Thoracic aorta (tissue), 2 donors: ENCODE data around the gene PLAAT2. TPM values are rescaled to one million over a fixed set of nuclear protein-coding genes. Genes with fewer than 3 reads are reported as not detected.
"Not testable (repeated sequence)": the region's sequence is repeated elsewhere in the genome, so short reads cannot be mapped to it uniquely, and the experiment has no call there.

ENCODE experiments used
- ATAC-seq: fragments of 150-250 bp; one replicate; pipeline ENCODE4 v1.8.0; 2017; ENCODE audit warnings: low read depth; ENCODE audit not compliant: insufficient number of reproducible peaks, low FRiP score
- DNase-seq: peaks from one replicate; pipeline ENCODE4 v3.0.0-alpha.2; 2020; ENCODE audit warnings: low spot score
- H3K27ac ChIP-seq, 2 donors: fragments of 200-600 bp; sonication (generic); 1 replicate in 1 of 2; 2 replicates in 1 of 2; pipeline ENCODE4 v1.5.1; 2016; ENCODE audit warnings: mild to moderate bottlenecking in 2 of 2, moderate library complexity in 2 of 2
- H3K27me3 ChIP-seq: fragments of 200-600 bp; sonication (generic); replicated peaks from 2 replicates; pipeline ENCODE4 v1.6.0; 2016; ENCODE audit warnings: mild to moderate bottlenecking; ENCODE audit not compliant: insufficient read depth
- H3K36me3 ChIP-seq: fragments of 200-600 bp; sonication (generic); one replicate; pipeline ENCODE4 v1.5.1; 2016
- H3K4me1 ChIP-seq, 2 donors: fragments of 200-600 bp; sonication (generic); 1 replicate in 1 of 2; 2 replicates in 1 of 2; pipeline versions ENCODE4 v1.5.1 to v1.6.0; 2016; ENCODE audit warnings: low read depth in 2 of 2, mild to moderate bottlenecking in 1 of 2; ENCODE audit not compliant: control insufficient read depth in 1 of 2
- H3K4me3 ChIP-seq: fragments of 200-600 bp; sonication (generic); 2 replicates; pipeline ENCODE4 v1.5.1; 2016; ENCODE audit warnings: mild to moderate bottlenecking
- H3K9me3 ChIP-seq: fragments of 200-600 bp; sonication (generic); 2 replicates; pipeline ENCODE4 v1.5.1; 2016
- total RNA-seq, 2 donors: library from RNA; depleted of rRNA; stranded (reverse); fragments of >200 nt; gene quantifications; one replicate each; pipeline versions ENCODE4 v1.1.0 to v1.2.3, GENCODE V29; 2016
- TF ChIP-seq, protein P1 (sequence below): fragments of 200-600 bp; sonication (generic); IDR thresholded peaks from one replicate; pipeline ENCODE4 v1.5.1; 2019; ENCODE audit warnings: antibody characterized with exemption

PLAAT2 gene
- total RNA-seq, 2 donors from 2014 or later, result not detected

DNA sequence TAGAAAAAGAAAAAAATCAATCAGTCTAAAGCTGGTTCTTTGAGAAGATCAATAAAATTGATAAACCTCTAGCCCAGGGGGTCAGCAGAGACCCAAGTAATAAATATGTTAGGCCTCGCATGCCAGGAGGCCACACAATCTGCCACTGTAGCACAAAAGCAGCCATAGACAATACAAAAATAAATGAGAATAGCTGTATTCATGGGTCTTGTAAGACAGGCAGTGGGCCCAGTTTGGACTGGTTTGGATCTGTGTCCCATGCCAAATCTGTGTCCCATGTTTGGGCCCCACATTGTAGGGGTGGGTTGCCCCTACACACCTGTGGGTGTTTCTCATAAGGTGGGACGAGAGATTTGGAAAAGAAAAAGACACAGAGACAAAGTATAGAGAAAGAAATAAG is 33.2 kb downstream of the PLAAT2 start:
- H3K27ac ChIP-seq, result no peak overlapping the region
- no peak for ATAC-seq
- TF ChIP-seq, protein P1, sequence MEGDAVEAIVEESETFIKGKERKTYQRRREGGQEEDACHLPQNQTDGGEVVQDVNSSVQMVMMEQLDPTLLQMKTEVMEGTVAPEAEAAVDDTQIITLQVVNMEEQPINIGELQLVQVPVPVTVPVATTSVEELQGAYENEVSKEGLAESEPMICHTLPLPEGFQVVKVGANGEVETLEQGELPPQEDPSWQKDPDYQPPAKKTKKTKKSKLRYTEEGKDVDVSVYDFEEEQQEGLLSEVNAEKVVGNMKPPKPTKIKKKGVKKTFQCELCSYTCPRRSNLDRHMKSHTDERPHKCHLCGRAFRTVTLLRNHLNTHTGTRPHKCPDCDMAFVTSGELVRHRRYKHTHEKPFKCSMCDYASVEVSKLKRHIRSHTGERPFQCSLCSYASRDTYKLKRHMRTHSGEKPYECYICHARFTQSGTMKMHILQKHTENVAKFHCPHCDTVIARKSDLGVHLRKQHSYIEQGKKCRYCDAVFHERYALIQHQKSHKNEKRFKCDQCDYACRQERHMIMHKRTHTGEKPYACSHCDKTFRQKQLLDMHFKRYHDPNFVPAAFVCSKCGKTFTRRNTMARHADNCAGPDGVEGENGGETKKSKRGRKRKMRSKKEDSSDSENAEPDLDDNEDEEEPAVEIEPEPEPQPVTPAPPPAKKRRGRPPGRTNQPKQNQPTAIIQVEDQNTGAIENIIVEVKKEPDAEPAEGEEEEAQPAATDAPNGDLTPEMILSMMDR, result no peak

GRCh38 chr11:63529373-63529772 is 33.8 kb downstream of the PLAAT2 start:
- not testable (repeated sequence) for H3K36me3 ChIP-seq, DNase-seq, H3K9me3 ChIP-seq, H3K27me3 ChIP-seq, H3K27ac ChIP-seq, H3K4me3 ChIP-seq, ATAC-seq
- H3K4me1 ChIP-seq, result peaks cover 11 to 15% of the 10 kb centered on the region in 2 donors

More for the DNA sequence above, 33.2 kb downstream of the PLAAT2 start:
- no peak overlapping the region for H3K4me3 ChIP-seq
- DNase-seq, result no peak
- peaks cover 11 to 16% of the 10 kb centered on the region in 2 donors for H3K4me1 ChIP-seq
- H3K9me3 ChIP-seq, result no peaks in the 10 kb centered on the region
- H3K36me3 ChIP-seq, result no peaks in the 10 kb centered on the region
- H3K27me3 ChIP-seq, result no peaks in the 10 kb centered on the region

GRCh38 chr11:63528729-63529278 is 34.4 kb downstream of the PLAAT2 start:
- H3K9me3 ChIP-seq, ATAC-seq, H3K27me3 ChIP-seq, H3K27ac ChIP-seq, H3K36me3 ChIP-seq, H3K4me3 ChIP-seq, DNase-seq: not testable (repeated sequence)
- peaks cover 11 to 15% of the 10 kb centered on the region in 2 donors for H3K4me1 ChIP-seq

DNA sequence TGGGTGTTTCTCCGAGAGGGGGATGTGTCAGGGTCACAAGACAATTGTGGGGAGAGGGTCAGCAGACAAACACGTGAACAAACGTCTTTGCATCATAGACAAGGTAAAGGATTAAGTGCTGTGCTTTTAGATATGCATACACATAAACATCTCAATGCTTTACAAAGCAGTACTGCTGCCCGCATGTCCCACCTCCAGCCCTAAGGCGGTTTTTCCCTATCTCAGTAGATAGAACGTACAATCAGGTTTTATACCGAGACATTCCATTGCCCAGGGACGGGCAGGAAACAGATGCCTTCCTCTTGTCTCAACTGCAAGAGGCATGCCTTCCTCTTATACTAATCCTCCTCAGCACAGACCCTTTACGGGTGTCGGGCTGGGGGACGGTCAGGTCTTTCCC is 35.0 kb downstream of the PLAAT2 start:
- H3K4me3 ChIP-seq, H3K27me3 ChIP-seq, DNase-seq, ATAC-seq, H3K9me3 ChIP-seq, H3K27ac ChIP-seq, H3K36me3 ChIP-seq: not testable (repeated sequence)
- H3K4me1 ChIP-seq, result peaks cover 11 to 15% of the 10 kb centered on the region in 2 donors

GRCh38 chr11:63527667-63528066 is 35.5 kb downstream of the PLAAT2 start:
- Histone ChIP-seq H3K4me1 (peaks cover 11 to 15% of the 10 kb centered on the region in 2 donors), H3K4me3 (no peak overlapping the region), H3K27ac (no peak overlapping the region), H3K27me3 (no peaks in the 10 kb centered on the region), H3K9me3 (no peaks in the 10 kb centered on the region), H3K36me3 (no peaks in the 10 kb centered on the region)
- ATAC-seq (no peak), DNase-seq (no peak)
- TF ChIP-seq, protein P1, result no peak

- Histone ChIP-seq H3K36me3 (no peaks in the 10 kb centered on the region), H3K9me3 (no peaks in the 10 kb centered on the region), H3K4me3 (no peak overlapping the region), H3K4me1 (no peaks in the 10 kb centered on the region), H3K27me3 (no peaks in the 10 kb centered on the region), H3K27ac (no peak overlapping the region)
- TF ChIP-seq, protein P1, result no peak
- ATAC-seq, result no peak
- DNase-seq, result no peak
Observed at GRCh38 chr11:63523151-63523550, 40.0 kb downstream of the PLAAT2 start.

DNA sequence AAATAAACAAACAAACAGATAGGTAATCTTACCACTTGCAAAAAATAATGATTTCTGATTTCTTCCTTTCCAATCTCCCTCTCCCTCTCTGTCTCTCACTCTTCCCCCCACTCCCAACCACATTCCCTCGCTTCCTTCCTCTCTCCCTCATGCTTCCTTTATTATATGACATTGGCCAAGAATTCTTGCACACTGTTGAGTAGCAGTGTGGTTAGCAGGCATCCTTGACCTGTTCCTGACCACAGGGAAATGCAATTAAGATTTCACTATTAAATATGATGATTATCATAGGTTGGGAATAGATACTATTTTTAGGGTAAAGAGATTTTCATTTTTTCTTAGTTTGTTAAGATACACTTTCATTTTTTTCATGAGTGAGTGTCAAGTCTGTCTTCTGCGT is 41.3 kb downstream of the PLAAT2 start:
- no peak overlapping the region for H3K27ac ChIP-seq
- ATAC-seq (no peak), DNase-seq (no peak)
- no peaks in the 10 kb centered on the region for H3K4me1 ChIP-seq
- no peak overlapping the region for H3K4me3 ChIP-seq
- H3K36me3 ChIP-seq, result no peaks in the 10 kb centered on the region
- TF ChIP-seq, protein P1, result no peak
- H3K9me3 ChIP-seq, result no peaks in the 10 kb centered on the region
- H3K27me3 ChIP-seq, result no peaks in the 10 kb centered on the region
